CD4-positive, alpha-beta T cell (primary cell): ENCODE measurements around the gene SEMA6B. TPM values are rescaled to one million over a fixed set of nuclear protein-coding genes. Genes with fewer than 3 reads are reported as not detected.

Experiments
- ATAC-seq: fragments of 200-7000 bp; cut with Tn5 transposase; one replicate; pipeline ENCODE4 v1.10.0; 2022; ENCODE audit warnings: mild to moderate bottlenecking; ENCODE audit not compliant: poor library complexity
- CTCF ChIA-PET: fragments of 350-600 bp; sonication (Branson Sonifier 250); formaldehyde crosslinking; loops from one replicate; lab custom pipeline; 2021; ENCODE audit warnings: antibody characterized with exemption, inconsistent platforms; lab: Charles Lee
- POLR2A ChIA-PET: fragments of 350-600 bp; sonication (Branson Sonifier 250); formaldehyde crosslinking; loops from one replicate; lab custom pipeline; 2021; ENCODE audit warnings: antibody characterized with exemption, inconsistent platforms; lab: Charles Lee
- DNase-seq, 14 experiments: peaks; one replicate each; pipeline ENCODE4 v3.0.0-alpha.2; 2013 to 2020; ENCODE audit warnings: mixed read lengths in 2 of 14
- H3K27ac ChIP-seq, 2 donors: one replicate each; pipeline versions ENCODE4 v1.5.1 to v1.7.0; 2013; ENCODE audit warnings: low read length in 2 of 2, low read depth in 1 of 2, mild to moderate bottlenecking in 1 of 2
- H3K27me3 ChIP-seq, 2 experiments: 1 replicate in 1 of 2; 2 replicates in 1 of 2; pipeline versions ENCODE4 v1.6.1 to v1.7.0; 2013; ENCODE audit warnings: low read length in 2 of 2, control low read depth in 1 of 2, mild to moderate bottlenecking in 1 of 2, moderate library complexity in 1 of 2; ENCODE audit not compliant: insufficient read depth in 2 of 2, control insufficient read depth in 1 of 2
- H3K36me3 ChIP-seq: one replicate; pipeline ENCODE4 v1.6.1; 2013; ENCODE audit warnings: low read length, control low read depth; ENCODE audit not compliant: insufficient read depth
- H3K4me1 ChIP-seq: one replicate; pipeline ENCODE4 v1.6.1; 2013; ENCODE audit warnings: low read length, control low read depth; ENCODE audit not compliant: insufficient read depth
- H3K4me3 ChIP-seq: one replicate; pipeline ENCODE4 v1.5.1; 2013; ENCODE audit warnings: mild to moderate bottlenecking, low read length, moderate library complexity
- H3K9me3 ChIP-seq, 2 experiments: 1 replicate in 1 of 2; 2 replicates in 1 of 2; pipeline versions ENCODE4 v1.6.1 to v1.7.0; 2013; ENCODE audit warnings: low read length in 2 of 2, mild to moderate bottlenecking in 2 of 2, control low read depth in 1 of 2, moderate library complexity in 1 of 2; ENCODE audit not compliant: control insufficient read depth in 1 of 2, insufficient read depth in 1 of 2
- H3K27ac Mint-ChIP-seq: one replicate; pipeline ENCODE4 v1.8.0; 2020; ENCODE audit warnings: mixed read lengths
- H3K27me3 Mint-ChIP-seq: one replicate; pipeline ENCODE4 v1.8.0; 2021; ENCODE audit warnings: mixed read lengths
- H3K36me3 Mint-ChIP-seq: one replicate; pipeline ENCODE4 v1.8.0; 2021; ENCODE audit warnings: low read depth, mixed read lengths
- H3K4me1 Mint-ChIP-seq: one replicate; pipeline ENCODE4 v1.8.0; 2021; ENCODE audit warnings: low read depth, mixed read lengths
- H3K4me3 Mint-ChIP-seq: one replicate; pipeline ENCODE4 v1.8.0; 2020; ENCODE audit warnings: mild to moderate bottlenecking, mixed read lengths
- H3K9me3 Mint-ChIP-seq: one replicate; pipeline ENCODE4 v1.8.0; 2020; ENCODE audit warnings: mixed read lengths
- intact Hi-C, 2 experiments: fragments of 100-400 bp; cut with DNase I in 1 of 2; cut with micrococcal nuclease in 1 of 2; formaldehyde crosslinking; loops; one replicate each; pipeline versions ENCODE4 v1.15.1 to v1.9.0; 2023 to 2025; cut with DNase I, micrococcal nuclease
- total RNA-seq, 174 experiments: library from RNA in 2 of 174; stranded (reverse) in 2 of 174; gene quantifications; one replicate each; pipeline ENCODE4 v1.2.3 and lab custom pipeline; 2021 to 2026
- TF ChIP-seq, protein P1 (sequence below): fragments of 200-600 bp; IDR thresholded peaks from one replicate; pipeline ENCODE4 v1.8.0; 2022; ENCODE audit warnings: antibody characterized with exemption, mild to moderate bottlenecking

Gene SEMA6B
- total RNA-seq, 2 experiments from 2014 or later = 0.14 to 0.17 TPM

DNA sequence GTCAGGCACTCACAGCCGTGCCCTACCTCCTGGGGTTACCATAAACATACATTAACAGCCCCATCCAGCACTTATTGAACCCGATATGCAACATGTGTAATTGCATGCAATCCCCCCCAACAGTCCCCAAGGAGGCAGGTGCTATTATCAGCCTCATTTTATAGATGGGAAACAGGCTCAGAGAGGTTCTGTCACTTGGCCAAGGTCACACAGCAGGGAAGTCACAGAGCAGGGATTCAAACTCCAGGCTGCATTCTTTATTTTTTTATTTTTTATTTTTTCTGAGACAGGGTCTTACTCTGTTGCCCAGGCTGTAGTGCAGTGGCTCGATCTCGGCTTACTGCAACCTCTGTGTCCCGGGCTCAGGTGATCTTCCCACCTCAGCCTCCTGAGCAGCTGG is 41.4 kb upstream of the SEMA6B start:
- CTCF ChIA-PET = no interaction called here

DNA sequence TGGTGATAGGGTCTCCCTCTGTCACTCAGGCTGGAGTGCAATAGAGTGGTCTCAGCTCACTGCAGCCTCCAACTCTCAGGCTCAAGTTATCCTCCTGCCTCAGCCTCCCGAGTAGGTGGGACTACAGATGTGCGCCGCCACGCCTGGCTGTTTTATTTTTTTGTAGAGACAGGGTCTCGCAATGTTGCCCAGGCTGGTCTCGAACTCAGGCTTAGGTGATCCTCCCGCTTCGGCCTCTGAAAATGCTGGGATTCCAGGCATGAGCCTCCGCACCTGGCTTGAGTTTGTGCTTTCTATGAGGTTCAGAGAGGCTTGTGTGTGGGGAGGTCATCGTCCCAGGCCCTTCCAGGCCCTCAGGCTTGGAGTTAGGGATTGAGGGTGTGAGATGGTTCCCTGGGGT is 40.6 kb upstream of the SEMA6B start:
- no peak for ATAC-seq

More for the DNA sequence above, 41.4 kb upstream of the SEMA6B start:
- Histone ChIP-seq H3K4me1 (peaks cover 14% of the 10 kb centered on the region), H3K9me3 (peaks cover 0 to 9% of the 10 kb centered on the region in 2 experiments), H3K27ac (no peak overlapping the region), H3K36me3 (no peaks in the 10 kb centered on the region), H3K4me3 (no peak overlapping the region), H3K27me3 (peaks cover 27 to 64% of the 10 kb centered on the region in 2 experiments)
- DNase-seq (no peak), ATAC-seq (no peak)
- intact Hi-C loops = no loop called here
- no peak overlapping the region for H3K4me3 Mint-ChIP-seq
- no peaks in the 10 kb centered on the region for H3K36me3 Mint-ChIP-seq
- TF ChIP-seq, protein P1, sequence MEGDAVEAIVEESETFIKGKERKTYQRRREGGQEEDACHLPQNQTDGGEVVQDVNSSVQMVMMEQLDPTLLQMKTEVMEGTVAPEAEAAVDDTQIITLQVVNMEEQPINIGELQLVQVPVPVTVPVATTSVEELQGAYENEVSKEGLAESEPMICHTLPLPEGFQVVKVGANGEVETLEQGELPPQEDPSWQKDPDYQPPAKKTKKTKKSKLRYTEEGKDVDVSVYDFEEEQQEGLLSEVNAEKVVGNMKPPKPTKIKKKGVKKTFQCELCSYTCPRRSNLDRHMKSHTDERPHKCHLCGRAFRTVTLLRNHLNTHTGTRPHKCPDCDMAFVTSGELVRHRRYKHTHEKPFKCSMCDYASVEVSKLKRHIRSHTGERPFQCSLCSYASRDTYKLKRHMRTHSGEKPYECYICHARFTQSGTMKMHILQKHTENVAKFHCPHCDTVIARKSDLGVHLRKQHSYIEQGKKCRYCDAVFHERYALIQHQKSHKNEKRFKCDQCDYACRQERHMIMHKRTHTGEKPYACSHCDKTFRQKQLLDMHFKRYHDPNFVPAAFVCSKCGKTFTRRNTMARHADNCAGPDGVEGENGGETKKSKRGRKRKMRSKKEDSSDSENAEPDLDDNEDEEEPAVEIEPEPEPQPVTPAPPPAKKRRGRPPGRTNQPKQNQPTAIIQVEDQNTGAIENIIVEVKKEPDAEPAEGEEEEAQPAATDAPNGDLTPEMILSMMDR = no peak
- peaks cover 17% of the 10 kb centered on the region for H3K4me1 Mint-ChIP-seq
- POLR2A ChIA-PET = no interaction called here
- H3K9me3 Mint-ChIP-seq = no peaks in the 10 kb centered on the region
- peaks cover 43% of the 10 kb centered on the region for H3K27me3 Mint-ChIP-seq
- H3K27ac Mint-ChIP-seq = no peak overlapping the region

DNA sequence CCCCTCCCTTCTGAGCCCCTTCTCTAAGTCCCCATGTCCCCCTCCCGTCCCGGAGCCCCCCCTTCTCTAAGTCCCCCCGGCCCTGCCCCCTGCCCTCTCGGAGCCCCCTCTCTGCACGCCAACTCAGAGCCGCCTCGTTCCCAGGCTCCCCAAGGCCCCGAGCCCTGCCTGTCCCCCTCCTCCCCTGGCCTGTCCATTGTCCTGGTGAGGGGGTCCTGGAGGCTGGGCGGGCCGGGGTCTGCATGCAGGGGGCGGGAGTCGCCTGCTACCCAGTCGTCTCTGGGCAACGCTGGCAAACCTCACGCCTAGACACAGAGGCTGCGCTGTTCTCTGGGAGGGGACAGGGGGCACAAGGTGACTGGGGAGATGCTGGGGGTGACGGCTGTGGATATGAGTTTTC is 39.2 kb upstream of the SEMA6B start:
- H3K4me1 Mint-ChIP-seq = peaks cover 17% of the 10 kb centered on the region
- Histone ChIP-seq H3K4me3 (no peak overlapping the region), H3K36me3 (no peaks in the 10 kb centered on the region), H3K27ac (no peak overlapping the region), H3K9me3 (peaks cover 0 to 9% of the 10 kb centered on the region in 2 experiments), H3K27me3 (peaks cover 32 to 55% of the 10 kb centered on the region in 2 experiments), H3K4me1 (peaks cover 14% of the 10 kb centered on the region)
- DNase-seq (no peak), ATAC-seq (no peak)
- no peak overlapping the region for H3K27ac Mint-ChIP-seq
- intact Hi-C loops = no loop called here
- ChIA-PET CTCF (no interaction called here), POLR2A (no interaction called here)
- no peak overlapping the region for H3K4me3 Mint-ChIP-seq
- H3K36me3 Mint-ChIP-seq = no peaks in the 10 kb centered on the region
- TF ChIP-seq, protein P1 = no peak
- H3K9me3 Mint-ChIP-seq = no peaks in the 10 kb centered on the region
- peaks cover 50% of the 10 kb centered on the region for H3K27me3 Mint-ChIP-seq

More for the DNA sequence above, 40.6 kb upstream of the SEMA6B start:
- Histone ChIP-seq H3K27ac (no peak overlapping the region), H3K36me3 (no peaks in the 10 kb centered on the region), H3K4me1 (peaks cover 14% of the 10 kb centered on the region), H3K4me3 (no peak overlapping the region), H3K9me3 (peaks cover 0 to 9% of the 10 kb centered on the region in 2 experiments), H3K27me3 (peaks cover 32 to 61% of the 10 kb centered on the region in 2 experiments)
- intact Hi-C loops = no loop called here
- Mint-ChIP-seq H3K9me3 (no peaks in the 10 kb centered on the region), H3K4me3 (no peak overlapping the region), H3K27ac (no peak overlapping the region), H3K36me3 (no peaks in the 10 kb centered on the region), H3K27me3 (peaks cover 43% of the 10 kb centered on the region), H3K4me1 (peaks cover 17% of the 10 kb centered on the region)
- TF ChIP-seq, protein P1 = no peak
- POLR2A ChIA-PET = no interaction called here
- CTCF ChIA-PET = no interaction called here
- DNase-seq = no peak
